GM19193 (cell line): ENCODE data around the gene ABCC10.

ENCODE experiments used
- POLR2A ChIP-seq: IDR thresholded peaks from 4 replicates; pipeline ENCODE4 v1.6.1; 2011; ENCODE audit not compliant: insufficient read depth, insufficient read length; ENCODE audit errors: extremely low read depth

The ABCC10 gene

DNA sequence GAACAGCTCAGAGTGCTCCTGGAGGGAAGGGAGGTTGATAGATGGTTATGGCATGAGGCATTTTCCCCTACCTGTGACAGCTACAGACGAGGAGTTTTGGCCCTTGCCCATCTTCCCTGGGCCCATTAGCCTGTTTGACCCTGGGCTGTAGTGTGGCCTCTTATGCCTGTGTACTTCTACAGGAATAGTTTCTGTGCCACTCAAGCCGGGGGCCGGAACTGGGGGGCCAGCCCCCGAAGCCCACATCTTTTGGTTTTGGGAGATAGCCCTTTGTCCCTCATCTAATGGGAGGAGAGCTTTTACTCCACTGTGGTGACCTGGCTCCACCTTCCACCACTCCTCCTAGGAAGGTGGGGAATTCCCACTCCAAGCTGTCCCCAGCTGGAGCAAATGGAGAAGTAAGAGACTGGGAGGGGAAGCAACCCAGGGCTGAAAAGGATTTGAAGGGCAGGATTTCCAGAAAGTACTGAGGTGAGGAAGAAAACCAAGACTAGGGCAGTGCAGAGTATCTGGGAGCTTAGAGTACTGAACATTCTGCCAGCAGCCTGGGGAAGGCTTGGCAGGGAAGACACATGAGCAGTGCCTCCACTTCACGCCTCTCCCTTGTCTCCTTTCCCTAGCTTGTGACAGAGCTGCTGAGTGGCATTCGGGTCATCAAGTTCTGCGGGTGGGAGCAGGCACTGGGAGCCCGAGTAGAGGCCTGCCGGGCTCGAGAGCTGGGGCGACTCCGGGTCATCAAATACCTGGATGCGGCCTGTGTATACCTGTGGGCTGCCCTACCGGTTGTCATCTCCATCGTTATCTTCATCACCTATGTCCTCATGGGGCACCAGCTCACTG is 6.9 kb downstream of the ABCC10 start:
- no peak for TF ChIP-seq POLR2A

DNA sequence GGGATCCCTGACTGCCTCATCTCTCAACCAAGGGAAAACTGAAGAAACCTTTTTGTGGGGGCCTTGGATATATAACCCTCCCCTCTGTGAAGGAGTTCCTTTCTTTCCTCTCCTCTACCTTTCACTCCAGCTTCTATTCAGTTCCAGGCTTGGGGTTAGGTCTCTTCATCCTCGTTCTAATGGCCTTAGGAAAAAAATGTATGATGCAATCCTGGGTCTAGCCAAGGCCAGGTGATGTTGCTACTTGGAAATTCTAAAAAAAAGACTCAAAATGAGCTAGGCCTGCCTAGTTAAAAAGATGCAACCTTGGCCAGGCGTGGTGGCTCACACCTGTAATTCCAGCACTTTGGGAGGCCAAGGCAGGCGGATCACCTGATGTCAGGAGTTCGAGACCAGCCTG is 7.6 kb downstream of the ABCC10 start:
- no peak for TF ChIP-seq POLR2A

DNA sequence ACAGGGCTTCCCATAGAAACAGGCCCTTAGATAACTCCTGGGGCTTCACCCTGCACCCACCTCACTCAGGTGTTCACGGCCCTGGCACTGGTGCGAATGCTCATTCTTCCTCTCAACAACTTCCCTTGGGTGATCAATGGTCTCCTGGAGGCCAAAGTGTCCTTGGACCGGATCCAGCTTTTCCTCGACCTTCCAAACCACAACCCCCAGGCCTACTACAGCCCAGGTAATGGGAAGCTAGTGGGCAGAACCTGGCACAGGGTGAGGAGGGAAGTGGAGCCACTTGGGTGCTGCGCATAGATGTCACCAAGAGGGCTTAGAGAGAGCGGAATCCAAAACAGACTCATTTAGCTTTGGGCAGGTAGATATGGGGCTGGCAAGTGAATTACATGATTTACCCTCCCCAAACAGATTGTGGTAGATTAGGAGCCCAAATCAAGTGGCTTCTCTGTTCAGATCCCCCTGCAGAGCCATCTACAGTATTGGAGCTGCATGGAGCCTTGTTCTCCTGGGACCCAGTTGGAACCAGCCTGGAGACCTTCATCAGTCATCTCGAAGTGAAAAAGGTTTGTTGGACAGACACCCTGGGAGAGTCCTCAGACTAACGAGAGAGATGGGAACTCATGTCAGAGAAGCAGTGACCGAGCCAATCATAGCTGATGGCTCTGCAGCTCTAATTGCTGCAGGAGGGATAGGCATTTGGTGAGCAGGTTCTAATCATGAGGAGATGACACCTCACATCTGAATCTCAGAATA is 8.5 kb downstream of the ABCC10 start:
- no peak for TF ChIP-seq POLR2A

DNA sequence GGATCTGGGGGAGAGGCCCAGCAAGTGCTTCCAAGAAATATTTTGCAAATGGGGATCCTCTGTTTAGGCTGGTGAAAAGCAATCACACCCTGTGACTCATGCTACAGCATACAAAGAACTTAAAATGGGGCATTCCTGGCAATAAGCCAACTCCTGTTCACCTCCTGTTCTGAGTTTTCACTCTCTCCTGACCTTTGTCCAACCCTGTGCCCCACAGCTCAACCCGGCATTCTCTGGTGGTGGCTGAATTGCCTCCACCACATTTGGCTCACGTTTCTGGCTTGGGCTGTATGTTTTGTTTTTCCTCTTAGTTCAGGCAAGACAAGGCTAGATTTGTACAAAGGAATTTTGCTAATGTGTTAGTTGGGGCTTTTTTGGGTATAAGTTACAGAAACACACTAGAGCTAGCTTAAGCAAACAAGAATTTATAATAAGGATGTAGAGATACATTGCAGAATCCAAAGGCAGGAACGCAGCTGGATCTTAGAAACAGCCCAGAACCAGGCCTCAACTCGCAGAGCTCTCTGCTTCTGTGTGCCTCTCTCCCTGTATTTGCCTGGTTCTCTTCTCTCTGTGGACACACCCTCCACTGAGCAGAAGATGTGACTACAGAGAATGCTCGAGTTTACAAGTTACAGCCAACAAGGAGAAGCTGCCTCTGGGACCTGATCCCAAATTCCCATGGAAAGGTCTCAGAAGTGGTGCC is 9.4 kb downstream of the ABCC10 start:
- TF ChIP-seq POLR2A: no peak

DNA sequence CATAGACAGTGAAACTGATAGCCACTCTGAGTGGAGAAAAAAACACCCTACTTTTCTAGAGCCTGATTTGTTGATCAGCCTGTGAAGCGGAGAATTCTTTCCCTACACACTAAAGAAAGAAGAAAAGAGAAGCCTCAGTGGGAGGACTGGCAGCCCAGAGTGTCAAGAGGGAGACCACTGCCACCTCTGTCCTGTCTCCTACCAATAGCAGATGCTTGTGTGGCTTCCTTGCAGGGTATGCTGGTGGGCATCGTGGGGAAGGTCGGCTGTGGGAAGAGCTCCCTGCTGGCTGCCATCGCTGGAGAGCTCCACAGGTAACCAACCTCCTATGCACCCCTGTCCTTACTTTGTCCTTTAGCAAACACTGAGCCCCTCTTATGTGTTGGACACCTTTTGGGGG is 10.4 kb downstream of the ABCC10 start:
- TF ChIP-seq POLR2A: no peak

DNA sequence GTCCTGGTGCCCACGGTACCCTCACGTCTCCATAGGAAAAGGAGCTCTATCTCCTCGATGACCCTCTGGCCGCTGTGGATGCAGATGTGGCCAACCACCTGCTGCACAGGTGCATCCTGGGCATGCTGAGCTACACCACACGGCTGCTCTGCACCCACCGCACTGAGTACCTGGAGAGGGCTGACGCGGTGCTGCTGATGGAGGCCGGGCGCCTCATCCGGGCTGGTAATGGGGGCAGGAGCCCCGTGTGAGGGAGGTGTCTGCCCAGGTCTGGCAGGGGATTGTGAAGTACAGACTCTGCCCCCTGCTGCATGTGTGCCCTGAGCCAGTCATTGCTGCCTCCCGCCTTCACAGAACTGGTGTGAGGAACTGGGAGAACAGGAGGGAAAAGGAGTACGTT is 15.6 kb downstream of the ABCC10 start:
- no peak for TF ChIP-seq POLR2A

DNA sequence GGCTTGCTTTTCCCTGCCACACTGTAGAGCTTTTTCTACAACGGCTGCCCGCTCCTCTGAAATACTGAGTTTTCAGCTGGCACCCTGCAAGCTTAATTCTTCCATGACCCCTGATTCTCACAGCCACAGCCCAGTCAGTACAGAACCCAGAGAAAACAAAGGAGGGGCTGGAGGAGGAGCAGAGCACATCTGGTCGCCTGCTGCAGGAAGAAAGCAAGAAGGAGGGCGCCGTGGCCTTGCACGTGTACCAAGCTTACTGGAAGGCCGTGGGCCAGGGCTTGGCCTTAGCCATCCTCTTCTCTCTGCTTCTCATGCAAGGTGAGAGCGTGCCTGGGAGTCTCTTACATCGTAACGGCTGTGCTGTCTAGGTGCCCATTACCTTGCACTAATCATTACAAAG is 16.7 kb downstream of the ABCC10 start:
- no peak for TF ChIP-seq POLR2A

DNA sequence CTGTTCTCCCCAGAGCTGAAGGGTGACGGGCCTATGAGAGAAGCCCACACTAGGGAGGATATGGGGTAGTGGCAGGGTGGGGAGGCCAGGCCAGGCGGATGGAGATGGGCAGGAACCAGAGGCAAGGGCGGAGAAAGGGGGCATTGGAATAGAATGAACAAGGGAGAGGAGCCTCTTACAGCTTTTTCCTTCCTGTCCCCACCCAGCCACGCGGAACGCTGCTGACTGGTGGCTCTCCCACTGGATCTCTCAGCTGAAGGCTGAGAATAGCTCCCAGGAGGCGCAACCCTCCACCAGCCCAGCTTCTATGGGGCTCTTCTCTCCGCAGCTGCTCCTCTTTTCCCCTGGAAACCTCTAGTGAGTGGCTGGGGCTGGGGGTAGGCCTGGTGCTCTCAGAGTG is 17.2 kb downstream of the ABCC10 start:
- no peak for TF ChIP-seq POLR2A

DNA sequence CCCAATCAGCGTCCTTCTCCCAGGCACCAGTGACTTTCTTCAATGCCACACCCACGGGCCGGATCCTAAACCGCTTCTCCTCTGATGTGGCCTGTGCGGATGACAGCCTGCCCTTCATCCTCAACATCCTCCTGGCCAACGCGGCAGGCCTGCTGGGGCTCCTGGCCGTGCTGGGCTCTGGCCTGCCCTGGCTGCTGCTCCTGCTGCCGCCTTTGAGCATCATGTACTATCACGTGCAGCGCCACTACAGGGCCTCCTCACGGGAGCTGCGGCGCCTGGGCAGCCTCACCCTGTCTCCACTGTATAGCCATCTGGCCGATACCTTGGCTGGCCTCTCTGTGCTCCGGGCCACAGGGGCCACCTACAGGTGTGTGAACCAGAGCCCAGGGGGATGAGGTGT is 18.2 kb downstream of the ABCC10 start:
- no peak for TF ChIP-seq POLR2A

DNA sequence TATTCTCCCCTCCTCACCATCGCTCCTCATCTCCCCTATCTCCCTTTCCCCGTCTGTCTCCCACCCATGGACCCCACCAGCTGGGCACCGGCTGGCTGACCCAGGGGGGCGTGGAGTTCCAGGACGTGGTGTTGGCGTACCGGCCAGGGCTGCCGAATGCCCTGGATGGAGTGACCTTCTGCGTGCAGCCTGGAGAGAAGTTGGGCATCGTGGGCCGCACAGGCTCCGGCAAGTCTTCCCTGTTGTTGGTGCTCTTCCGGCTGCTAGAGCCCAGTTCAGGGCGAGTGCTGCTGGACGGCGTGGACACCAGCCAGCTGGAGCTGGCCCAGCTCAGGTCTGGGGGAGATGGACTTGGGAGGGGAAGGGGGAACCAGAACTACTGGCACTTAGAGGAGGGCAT is 20.3 kb downstream of the ABCC10 start:
- no peak for TF ChIP-seq POLR2A

DNA sequence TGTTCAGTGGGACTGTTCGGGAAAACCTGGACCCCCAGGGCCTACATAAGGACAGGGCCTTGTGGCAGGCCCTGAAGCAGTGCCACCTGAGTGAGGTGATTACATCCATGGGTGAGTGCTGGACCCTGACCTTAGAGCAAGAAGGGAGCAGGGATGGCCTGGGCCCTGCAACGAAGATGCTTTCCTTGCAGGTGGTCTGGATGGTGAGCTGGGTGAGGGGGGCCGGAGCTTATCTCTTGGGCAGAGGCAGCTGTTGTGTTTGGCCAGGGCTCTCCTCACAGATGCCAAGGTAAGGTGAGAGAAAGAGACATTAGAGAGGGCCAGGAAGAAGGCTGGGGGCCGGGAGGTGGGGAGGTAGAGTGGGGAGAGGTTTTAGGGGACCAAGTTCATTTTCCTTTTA is 21.6 kb downstream of the ABCC10 start:
- no peak for TF ChIP-seq POLR2A

DNA sequence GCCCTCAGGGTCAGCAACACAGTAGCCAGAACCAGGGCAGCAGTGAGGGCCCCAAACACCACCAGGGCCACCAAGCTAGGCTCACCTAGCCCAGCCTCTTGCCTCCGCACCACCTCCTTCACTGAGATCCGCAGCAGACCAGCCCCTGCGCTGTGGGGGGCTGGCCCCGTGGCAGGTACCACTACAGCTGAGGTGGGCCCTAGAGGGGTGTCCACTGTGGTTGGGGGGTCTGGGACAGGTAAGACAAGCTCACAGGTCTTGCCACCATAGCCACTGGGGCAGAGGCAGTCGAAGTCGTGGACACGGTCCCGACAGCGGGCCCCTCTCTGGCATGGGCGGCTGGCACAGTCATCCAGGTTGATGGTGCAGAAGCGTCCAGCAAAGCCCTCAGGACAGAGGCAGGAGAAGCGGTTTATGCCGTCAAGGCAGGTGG is 23.4 kb downstream of the ABCC10 start:
- TF ChIP-seq POLR2A: no peak

DNA sequence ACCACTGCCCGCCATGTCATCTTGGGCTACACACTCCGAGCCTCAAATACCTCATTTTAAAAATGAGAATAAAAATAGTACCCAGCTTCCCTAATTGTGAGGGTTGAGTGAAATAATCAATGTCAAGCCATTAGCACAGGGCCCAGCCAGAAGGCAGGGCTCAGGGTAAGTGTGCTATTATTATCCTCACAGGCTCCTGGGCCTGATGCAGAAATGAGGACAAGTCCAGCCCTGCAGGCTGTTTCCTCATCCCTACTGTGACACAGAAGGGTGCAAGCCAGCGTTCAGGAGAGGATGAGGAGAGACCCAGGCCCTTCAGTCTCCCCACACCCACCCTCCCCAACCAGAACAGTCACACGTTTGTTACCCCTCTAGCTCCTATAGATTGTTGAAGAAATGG is 24.0 kb downstream of the ABCC10 start:
- TF ChIP-seq POLR2A: no peak

DNA sequence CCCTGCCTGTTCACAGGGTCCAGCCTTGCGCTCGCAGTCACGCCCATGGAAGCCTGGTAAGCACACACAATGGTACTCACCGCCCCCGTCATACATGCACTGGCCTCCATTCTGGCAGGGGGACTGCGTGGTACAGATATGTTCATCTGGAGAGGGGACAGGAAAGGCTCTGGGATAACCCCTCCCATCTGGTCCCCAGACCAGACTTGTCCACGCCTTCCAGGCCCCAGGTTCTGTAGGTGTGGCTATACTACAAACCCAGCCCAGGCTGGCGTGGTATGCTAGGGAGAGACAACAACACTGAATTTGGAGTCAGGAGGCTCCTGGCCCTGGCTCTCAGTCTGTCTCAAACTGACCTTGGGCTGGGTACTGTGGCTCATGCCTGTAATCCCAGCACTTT is 24.6 kb downstream of the ABCC10 start:
- no peak for TF ChIP-seq POLR2A

DNA sequence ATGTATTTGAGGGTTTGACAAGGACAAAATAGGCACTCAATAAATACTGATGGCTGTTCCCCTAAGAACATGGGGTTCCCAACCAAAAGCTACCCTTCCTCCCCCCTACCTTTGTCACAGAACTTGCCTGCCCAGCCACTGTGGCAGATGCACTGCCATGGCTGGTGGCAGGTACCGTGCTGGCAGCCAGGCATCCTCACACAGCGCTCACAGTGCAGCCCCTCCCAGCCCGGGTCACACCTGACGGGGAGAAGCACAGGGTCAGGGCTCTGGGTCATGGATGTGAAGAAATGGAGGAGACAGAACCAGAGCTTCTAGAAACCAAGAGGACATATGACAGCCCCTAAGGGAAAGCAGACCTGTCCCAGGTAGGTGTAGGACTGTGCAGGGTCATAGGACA is 25.6 kb downstream of the ABCC10 start:
- TF ChIP-seq POLR2A: no peak
